NCI-H1092 (cell line): ENCODE measurements around the gene PCBD1.
"Not testable (repeated sequence)": the region's sequence is repeated elsewhere in the genome, so short reads cannot be mapped to it uniquely, and the experiment has no call there.

Source experiments
- DNase-seq: peaks from one replicate; lab custom pipeline; 2025; lab: John Stamatoyannopoulos, UW

The PCBD1 gene

DNA sequence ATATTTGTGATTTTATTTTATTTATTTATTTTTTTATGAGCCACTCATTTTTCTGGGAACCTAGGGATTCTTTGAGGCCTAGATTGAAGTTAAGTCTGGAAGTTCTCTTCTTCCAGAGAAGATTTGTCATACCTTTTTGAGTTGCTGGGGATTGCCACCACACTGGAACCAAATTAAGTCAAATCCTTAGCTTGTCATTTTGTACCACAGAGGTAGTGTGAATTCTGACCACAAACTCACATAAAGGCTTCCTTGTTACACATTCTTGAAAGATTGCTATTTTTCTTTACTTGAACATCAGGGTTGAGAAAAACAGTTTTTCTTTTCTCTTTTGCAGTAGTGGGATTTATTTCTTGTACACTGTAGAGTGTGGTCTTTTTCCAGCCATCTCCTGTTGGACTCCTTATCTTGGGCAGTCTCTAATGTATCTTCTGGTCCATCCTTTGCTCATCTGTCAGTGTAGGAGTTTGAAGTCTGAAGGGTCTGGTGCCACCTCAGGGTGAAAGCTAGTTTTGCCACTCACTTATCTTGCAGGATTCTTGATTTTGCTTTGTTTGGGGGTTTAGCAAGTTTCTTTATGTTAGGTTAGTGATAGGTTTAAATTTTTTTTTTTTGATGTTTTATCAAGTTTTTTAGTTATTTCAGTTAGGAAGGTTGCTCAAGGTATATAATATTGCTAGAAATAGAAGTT, 24.8 kb downstream of the PCBD1 start:
- DNase-seq: no peak

GRCh38 chr10:70861495-70862197, 26.7 kb downstream of the PCBD1 start:
- DNase-seq: not testable (repeated sequence)

DNA sequence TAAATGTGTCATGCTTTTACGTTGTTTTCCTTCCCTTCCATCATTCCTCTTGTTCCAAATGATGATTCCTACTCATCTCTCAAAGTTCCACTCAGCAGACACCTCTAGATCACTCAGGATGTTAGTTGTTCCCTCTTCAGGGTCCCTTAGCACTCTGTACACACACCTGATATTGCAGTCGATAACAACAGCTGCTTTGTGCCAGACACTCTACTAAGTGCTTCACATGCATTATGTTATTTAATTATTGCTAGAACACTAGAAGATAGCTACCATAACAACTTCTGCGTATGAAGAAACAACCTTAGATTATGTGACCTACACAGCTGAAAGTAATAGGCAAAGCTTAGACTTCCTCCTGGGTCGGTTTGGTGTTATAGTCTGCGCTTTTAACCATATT, 29.6 kb downstream of the PCBD1 start:
- DNase-seq: no peak

- no peak for DNase-seq
Measured at GRCh38 chr10:70856454-70856853, 31.9 kb downstream of the PCBD1 start.

DNA sequence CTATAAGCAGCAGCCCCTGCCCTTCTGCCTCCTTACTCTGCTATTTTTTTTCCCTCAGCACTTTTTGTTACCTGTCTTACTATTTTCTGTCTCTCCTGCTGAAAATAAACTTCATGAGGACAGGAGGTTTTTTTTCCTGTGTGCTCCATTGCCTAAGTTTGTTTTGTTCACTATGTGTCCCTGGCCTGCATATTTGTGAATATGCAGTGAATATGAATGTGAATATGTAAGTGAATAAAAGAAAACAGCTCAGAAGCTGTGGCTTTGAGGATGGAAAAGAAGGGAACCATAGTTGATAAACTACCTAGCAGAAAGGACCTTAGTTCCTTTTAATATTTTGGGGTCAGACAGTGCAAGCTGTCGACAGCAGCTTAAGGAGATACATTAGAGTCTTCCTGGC, 34.9 kb downstream of the PCBD1 start:
- no peak for DNase-seq

- DNase-seq: no peak
Measured at GRCh38 chr10:70853038-70853437, 35.3 kb downstream of the PCBD1 start.

DNA sequence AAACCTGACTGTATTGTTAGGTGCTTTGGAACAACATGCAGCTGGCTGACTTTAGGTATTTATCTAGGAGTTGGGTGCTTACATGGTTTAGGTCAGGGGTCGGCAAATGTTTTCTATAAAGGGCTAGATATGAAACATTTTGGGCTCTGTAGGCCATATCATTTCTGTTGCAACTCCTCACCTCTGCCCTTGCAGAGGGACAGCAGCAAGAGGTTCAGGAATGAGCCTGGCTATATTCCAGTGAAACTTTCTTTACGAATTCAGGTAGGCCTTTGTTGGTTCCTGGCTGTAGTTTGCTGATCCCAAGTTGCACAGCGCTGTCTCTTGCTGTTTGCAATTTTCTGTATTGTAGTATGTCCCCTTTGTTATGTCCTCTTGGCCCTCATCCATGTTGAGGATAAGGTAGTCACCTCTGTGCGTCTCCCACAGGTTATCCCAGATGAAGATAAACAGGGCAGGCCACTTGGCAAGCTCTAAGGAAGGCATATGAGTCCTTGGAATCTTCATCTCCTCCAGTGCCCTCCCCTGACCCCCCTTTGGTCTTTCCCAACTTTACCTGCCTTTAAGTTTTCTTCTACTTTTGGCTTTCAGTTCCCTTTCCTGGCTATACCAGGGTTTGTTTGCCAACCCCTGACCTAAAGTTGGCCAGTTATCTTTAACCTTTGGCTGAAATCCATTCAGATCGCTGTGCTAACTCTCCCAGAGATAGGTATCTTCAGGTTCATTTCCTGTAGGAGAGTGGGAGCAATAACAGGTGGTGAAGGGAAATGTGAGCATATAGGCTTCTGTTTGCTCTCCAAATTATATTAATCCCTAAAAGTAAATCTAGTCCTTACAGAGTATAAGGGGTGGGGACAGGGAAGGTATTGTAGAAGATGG, 36.5 kb downstream of the PCBD1 start:
- no peak for DNase-seq

DNA sequence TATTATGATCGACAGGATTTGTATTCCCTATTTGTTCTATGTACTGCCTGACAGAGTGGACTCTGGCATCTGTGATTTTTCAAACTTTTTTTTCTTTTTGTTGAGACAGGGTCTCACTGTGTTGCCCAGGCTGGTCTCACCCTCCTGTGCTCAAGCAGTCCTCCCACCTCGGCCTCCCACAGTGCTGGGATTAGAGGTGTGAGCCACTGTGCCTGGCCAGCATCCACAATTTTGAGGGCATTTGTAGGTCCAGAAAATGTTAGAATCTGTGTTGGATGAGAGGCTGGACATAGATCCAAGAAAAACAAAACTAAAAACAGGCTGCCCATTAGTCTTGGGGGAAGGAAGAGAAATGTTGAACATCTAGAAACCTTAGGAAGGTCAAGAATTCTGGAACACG, 38.3 kb downstream of the PCBD1 start:
- no peak for DNase-seq

GRCh38 chr10:70849582-70850016, 38.8 kb downstream of the PCBD1 start:
- no peak for DNase-seq

GRCh38 chr10:70847659-70848360, 40.6 kb downstream of the PCBD1 start:
- no peak for DNase-seq

DNA sequence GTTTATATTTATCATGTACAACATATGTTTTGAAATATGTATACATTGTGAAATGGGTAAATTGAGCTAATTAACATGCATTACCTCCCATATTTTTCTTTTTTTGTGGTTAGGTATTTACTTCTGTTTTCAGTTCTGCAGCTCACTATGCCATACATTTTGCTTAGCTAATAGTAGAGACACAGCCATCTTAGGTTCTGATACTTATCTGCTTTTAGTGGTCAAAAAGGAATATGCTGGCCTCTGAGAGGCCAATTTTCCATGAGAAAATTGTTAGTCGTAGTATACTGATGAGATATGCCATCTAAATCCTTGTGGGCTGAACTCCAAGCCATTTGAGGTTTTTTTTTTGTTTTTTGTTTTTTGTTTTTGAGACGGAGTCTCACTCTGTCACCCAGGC, 41.6 kb downstream of the PCBD1 start:
- no peak for DNase-seq

- DNase-seq: no peak
Measured at GRCh38 chr10:70845816-70846215, 42.5 kb downstream of the PCBD1 start.

DNA sequence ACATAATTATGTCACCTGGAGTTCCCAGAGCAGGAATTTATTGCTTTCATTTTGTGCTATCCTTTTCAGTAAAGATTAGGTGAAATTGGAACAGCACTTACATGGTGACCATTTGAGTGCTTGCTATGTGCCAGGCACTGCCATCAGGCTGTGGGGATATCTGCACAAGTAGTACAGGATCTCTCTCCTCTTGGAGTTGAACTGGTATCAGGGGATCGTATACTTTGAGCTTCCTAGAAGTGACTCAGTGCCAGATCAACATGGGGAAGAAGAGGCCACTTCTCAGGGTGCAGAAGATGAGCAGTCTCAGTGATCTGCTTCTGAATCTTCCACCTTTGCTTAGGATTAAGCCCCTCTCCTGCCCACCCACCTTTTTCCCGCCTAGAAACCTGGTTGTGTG, 43.1 kb downstream of the PCBD1 start:
- no peak for DNase-seq

DNA sequence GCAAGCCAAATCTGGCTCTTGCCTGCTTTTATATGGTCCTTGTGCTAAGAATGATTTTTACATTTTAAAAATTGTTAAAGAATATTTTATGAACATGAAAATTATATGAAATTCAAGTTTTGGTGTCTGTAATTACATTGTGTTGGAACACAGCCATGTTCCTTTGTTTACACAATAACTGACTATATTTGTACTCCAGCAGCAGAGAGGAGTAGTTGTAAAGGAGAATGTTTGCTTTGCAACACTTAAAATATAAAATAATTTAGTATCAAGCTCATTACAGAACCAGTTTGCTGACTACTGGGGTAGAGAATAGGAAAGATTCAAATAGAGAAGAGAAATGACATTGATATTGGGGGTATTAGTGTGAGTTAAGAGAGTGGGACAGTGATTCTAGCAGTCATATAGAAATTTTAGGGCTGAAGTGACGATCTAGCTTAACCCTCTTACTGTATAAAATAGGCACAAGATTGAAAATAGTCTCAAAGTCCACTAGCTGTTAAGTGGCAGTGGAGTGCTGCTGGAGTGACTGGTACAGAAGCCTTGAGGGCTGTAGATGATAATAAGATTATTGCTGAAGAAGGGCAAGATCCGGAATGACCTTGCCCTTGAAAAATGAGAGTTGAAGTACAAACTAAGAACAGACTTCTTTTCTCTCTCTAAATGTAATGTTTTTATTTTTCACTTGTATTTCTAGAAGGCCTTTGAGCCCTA, 44.4 kb downstream of the PCBD1 start:
- no peak for DNase-seq

GRCh38 chr10:70843333-70843732, 45.0 kb downstream of the PCBD1 start:
- no peak for DNase-seq

DNA sequence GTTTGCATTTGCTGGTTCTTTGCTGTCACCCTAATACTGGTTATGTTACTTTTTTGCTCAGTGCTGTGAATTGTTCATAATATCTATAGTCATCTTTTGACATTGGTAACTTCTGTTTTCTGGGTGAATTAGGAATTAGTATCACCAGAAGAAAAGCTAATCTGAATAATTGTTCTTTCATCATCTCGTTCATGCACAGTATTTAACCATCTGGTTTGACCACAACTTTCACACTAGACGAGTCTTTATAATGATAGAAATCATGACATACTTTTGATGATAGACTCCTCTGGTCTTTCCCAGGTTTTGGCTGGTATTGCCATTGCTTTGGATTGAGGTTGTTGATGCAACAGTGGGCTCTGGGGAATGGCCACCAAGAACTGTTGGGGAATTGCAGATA, 47.5 kb downstream of the PCBD1 start:
- no peak for DNase-seq

GRCh38 chr10:70838270-70838805, 50.0 kb downstream of the PCBD1 start:
- no peak for DNase-seq

DNA sequence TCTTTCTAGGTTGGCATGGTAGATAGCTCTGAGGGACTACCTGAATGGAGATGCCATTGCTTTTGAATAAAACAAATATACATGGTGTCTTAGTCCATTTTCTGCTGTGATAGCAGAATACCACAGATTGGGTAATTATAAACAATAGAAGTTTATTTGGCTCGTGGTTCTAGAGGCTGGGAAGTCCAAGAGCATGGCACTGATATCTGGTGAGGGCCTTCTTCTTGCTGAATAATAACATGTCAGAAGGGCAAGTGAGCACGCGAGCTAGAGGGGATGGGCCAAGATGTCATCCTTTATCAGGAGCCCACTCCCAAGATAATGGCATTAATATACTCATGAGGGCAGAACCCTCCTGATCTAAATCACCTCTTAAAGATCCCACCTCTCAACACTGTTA, 50.7 kb downstream of the PCBD1 start:
- no peak for DNase-seq

DNA sequence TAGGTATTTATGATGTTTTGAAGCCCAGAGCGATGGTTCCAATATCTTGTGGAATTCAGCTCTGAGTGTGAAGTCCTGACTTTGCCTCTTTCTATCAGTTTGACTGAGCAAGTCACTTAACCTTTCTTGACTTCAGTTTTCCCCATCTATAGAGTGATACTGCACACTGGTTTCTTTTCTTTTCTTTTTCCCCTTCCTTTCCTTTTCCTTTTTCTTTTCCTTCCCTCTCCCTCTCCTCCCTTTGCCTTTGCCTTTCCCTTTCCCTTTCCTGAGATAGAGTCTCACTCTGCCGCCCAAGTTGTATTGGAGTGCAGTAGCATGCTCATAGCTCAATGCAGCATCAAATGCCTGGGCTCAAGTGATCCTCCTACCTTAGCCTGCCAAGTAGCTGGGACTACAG, 52.0 kb downstream of the PCBD1 start:
- DNase-seq: no peak

GRCh38 chr10:70834441-70835151, 53.8 kb downstream of the PCBD1 start:
- no peak for DNase-seq

DNA sequence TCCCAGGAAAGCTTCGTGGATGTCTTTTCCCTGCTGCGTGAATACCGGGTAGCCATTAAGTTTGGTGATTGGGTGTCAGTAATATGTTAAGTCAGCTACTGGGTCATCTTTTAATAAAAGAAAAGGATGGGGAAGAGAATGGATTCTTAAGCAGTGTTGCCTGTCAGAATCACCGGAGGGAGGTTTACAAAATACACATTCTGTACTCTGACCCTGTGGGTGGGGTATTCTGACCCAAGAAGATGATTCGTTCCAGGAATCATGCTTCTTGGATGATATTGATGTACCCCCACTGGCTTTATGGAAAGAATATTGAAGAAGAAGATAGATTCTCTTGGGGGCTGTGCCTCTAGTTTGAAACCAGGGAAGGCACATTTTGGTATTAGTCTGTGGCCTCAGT, 54.3 kb downstream of the PCBD1 start:
- DNase-seq: no peak
